Activated naive CD4-positive, alpha-beta T cell (primary cell): ENCODE results near the gene TNNT3.
"Not testable (repeated sequence)": the region's sequence is repeated elsewhere in the genome, so short reads cannot be mapped to it uniquely, and the experiment has no call there.

Experiments used
- DNase-seq, 4 experiments: peaks; one replicate each; lab custom pipeline; 2025; lab: John Stamatoyannopoulos, UW

Gene TNNT3

DNA sequence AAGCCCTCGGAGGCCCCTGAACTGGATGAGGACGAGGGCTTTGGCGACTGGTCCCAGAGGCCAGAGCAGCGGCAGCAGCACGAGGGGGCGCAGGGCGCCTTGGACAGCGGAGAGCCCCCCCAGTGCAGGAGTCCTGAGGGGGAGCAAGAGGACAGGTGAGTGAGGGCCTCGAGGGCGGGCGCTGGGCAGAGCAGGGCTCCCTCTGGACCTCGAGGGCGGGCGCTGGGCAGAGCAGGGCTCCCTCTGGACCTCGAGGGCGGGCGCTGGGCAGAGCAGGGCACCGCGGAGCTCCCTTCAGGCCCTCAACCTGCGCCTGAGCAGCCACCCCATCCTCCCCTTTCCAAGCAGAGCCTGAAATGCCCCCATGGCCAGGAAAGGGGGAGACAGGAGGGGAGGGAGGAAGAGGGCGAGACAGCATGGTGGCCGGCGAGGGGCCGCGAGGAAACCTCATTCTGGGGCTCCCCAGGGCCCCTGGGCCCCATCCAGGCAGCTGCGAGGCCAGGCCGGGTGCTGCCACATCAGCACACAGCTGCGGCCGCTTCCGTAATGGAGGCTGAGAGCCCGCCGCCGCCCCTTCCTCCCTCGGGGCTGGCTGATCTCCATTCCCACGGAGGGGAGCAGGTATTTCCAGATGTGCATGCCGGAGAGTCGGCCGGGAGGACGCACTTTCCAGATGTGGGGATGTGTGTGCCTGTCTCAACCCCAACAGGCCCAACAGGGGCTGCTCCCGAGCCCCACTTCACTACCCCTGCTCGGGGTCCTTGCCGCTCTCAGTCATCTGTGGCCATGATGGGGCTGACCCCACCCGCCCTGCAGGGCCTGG is 37.9 kb upstream of the TNNT3 start:
- no peak for DNase-seq

DNA sequence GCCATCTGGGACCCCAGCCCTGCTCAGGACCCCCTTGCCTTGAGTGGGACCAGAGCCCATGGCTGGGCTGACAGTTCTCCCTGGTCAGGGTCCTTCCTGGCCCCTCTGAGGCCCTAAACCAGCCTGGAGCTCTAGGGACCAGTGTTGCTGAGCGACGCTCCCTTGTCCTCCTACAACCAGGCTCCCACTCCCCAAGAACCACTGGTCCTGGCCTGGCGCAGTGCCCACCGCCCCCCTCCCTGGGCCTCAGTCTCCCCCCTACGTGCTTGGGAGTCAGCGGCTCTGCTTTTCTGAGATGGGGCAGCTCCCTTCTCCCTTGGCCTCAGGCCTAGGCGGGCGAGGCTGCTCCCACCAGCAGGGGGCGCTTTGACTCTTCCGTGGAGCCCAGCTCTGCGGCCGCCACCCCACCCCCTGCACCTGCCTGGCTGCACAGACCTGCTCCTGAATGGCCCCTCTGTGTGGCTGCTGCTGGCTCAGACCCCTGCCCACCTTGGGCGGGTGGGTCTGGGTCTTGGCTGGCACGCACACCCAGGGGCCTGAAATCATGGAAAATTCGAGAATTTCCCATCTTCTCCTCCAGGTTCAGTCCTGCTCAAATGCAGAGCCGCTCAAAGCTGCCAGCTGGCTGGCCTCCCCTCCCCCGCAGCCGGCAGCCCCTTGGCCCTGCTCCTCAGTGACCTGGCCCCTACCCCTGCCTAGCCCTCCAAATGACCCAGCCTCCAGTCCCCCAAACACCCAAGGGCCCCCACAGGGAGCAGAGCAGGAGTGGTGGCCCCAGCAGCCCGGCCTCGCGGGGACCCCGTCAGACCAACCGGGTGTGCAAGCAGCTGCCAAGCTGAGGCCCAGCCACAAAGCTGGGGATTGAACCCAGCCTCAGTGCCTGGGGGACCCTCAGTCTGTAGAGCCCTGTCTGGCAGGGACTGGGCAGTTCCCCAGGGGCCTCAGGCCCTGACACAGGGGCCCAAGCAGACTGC is 37.0 kb upstream of the TNNT3 start:
- DNase-seq = peak; percentile 63 to 75 (median 70)

- DNase-seq = no peak
Measured at GRCh38 chr11:1883346-1884302, 35.9 kb upstream of the TNNT3 start.

GRCh38 chr11:1884303-1884700 is 35.2 kb upstream of the TNNT3 start:
- DNase-seq = no peak

- not testable (repeated sequence) for DNase-seq
Measured at GRCh38 chr11:1886551-1886950, 33.0 kb upstream of the TNNT3 start.

- no peak for DNase-seq
Measured at GRCh38 chr11:1887451-1888346, 31.8 kb upstream of the TNNT3 start.

- no peak for DNase-seq
Measured at GRCh38 chr11:1888347-1888753, 31.2 kb upstream of the TNNT3 start.

- no peak for DNase-seq
Measured at GRCh38 chr11:1888811-1889210, 30.7 kb upstream of the TNNT3 start.

- DNase-seq = peak in 2 of 4 experiments; percentile 67 to 75
Measured at GRCh38 chr11:1889224-1889930, 30.1 kb upstream of the TNNT3 start.

DNA sequence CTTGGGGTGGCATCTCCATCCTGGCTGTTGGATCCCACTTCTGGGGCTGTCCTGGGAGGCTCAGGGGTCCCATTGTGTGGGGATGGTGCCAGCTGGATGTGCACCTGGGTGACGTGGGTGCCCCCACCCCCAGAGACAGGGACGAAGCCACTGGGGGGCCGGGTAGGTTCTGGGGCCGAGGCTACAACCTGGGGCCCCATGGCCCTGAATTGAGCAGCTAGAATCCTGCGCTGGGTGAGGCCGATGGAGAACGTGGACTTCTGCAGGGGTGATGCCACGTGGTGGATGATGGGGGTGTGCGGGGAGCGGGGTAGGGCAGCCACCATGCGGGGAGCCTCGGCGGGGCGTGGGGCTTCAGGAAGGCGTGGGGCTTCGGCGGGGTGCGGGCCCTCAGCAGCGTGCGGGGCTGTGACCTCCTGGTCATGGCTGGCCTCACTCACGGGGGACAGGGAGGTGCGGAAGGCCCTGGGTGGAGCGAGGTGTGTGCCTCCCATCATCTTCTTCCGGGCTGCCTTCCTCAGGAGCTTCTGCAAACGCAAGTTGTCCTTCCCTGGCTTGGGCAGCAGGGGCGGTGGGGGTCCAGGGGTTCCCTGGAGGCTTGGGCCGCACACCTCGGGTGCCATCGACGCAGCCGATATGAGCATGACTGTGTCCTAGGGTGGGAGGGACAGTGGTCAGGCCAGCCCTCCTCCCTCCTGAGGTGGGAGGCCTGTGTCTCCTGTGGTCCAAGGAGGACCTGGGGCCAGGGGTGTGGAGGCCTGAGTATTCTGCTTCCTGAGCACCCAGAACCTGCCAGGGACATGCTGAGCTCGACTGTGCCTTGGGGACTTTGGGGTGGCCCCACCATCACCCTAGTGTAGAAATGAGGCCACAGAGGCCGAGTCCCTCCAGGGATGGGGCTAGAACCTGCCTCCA is 29.3 kb upstream of the TNNT3 start:
- no peak for DNase-seq

DNA sequence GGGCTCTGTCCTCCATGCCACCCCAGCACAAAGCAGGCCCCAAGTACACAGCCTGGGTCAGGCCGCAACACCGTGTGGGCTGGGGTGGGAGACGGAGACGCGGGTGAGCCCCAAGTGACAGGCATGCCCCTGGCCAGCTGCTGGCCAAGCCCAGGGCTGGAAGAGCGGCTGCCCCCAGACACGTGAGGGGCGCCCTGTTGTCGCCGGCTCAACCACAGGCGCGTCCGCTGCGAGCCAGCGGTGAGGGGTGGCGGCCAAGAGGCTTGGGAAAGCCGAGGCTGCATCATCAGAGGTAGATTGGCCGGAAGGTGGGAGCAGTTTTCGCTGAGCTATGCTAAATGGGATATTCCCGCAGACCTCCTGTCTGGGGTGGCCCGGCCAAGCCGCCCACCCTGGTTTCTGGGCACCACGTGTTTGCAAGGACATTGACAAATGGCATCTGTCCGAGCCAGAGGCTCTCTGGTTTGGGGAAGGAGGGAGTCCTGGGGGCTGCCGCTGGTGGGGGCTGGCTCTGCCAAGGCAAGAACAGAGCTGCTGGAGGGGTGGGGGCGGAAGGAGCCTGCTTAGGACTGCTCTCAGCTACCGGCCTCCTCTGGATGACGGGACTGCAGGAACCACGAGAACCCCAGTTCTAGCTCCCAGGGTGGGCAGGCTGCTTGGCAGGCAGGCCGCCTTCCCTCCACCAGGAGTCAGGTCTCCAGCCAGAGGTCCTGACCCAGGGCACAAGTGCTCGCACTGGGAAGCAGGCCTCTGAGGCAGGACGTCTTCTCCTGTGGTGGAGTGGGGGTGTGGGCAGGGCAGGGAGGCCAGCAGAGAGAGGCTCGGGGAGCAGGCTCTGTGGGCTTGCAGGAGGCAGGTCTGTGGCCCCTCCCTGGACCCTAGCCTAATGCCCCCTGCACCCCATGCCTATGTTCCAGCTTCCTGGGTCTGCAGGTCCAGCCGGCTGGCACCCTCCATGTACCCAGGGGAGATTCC is 28.4 kb upstream of the TNNT3 start:
- no peak for DNase-seq

GRCh38 chr11:1891831-1892115 is 27.7 kb upstream of the TNNT3 start, which contains the start of gene PRR33:
Gene PRR33 (minus strand): TSS chr11:1891895. CDS start chr11:1890584, 1,311 bp downstream.
- no peak for DNase-seq

DNA sequence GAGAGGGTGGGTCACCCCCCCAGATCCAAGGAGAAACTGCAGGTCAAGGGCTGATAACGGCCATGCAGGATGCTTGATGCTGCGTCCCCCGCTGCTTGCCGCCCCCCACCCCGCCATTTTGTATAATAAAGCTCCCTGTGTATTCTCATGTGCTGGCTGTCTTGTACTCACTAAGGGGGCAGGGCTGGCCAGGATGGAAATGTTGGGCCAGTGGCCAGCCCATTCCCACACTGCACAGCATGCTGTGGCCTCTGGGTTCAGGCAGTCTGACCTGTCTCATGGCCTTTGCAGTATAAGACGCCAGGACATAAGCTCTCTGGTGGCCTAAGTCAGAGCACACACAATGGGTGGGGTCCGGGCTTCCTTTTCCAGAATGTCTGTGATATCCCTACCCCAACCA is 27.4 kb upstream of the TNNT3 start:
- DNase-seq = no peak

GRCh38 chr11:1892558-1892957 is 26.9 kb upstream of the TNNT3 start:
- no peak for DNase-seq

- no peak for DNase-seq
Measured at GRCh38 chr11:1893581-1894359, 25.7 kb upstream of the TNNT3 start.

GRCh38 chr11:1894759-1895158 is 24.7 kb upstream of the TNNT3 start:
- no peak for DNase-seq

DNA sequence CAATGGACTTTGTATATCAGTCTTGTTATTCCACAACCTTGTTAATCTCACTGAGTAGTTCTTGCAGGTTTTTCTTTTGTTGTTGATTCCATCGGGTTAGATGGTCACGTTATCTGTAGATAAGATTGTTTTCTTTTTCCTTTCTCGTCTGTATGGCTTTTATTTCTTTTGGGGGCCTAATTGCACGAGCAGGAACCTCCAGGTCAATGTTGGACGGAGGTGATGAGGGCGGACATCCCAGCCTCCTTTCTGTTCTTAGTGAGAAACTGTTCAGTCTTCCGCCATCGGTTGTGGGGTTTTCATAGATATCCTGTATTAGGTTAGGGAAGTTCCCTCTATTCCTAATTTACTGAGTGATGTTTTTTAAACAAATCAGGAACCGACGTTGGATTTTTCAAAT is 23.0 kb upstream of the TNNT3 start:
- no peak for DNase-seq
